Measurements from ENCODE around the gene WWOX.

DNA sequence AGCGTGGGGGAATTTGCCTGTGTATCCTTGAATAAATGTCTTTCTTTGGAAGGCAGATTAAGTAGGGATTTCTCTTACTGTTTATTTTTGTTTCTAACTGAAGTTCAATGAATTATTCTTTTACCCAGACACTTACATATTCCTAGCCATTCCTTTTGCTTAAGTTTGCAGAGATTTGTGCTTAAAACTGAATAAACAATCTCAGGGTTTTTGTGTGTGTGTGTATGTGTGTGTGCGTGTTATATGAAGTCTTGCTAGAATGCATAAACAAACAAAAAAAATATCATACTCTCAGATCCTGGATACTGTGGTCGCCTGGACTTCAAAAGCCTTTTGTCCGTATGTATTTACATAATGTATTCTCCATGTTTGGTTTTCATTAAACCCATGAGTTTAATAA is 828.3 kb downstream of the WWOX start:
- TF ChIP-seq POLR2A (IDR thresholded peaks at IDR 0.05; ENCODE audit: low read length) (no peak), GATA1 (IDR thresholded peaks at IDR 0.05; ENCODE audit: low read depth, low read length) (no peak)
